Jurkat, Clone E6-1 (cell line): Measurements from ENCODE around the gene PRKCZ. TPM values are rescaled to one million over a fixed set of nuclear protein-coding genes. Genes with fewer than 3 reads are reported as not detected.

Source experiments
- DNase-seq: peaks from one replicate; pipeline ENCODE4 v3.0.0-alpha.2; 2011; ENCODE audit warnings: low read depth, low spot score
- H3K4me3 ChIP-seq: 2 replicates; pipeline ENCODE4 v1.5.1; 2011; ENCODE audit warnings: mild to moderate bottlenecking, low read length, control low read depth, moderate library complexity
- polyA plus RNA-seq: library from polyadenylated mRNA; unstranded; fragments of >200 nt; gene quantifications from one replicate; pipeline ENCODE4 v1.2.1, GENCODE V29; 2012; ENCODE audit warnings: missing spikeins; ENCODE audit not compliant: insufficient read length, insufficient read depth

PRKCZ gene
- not detected for polyA plus RNA-seq

DNA sequence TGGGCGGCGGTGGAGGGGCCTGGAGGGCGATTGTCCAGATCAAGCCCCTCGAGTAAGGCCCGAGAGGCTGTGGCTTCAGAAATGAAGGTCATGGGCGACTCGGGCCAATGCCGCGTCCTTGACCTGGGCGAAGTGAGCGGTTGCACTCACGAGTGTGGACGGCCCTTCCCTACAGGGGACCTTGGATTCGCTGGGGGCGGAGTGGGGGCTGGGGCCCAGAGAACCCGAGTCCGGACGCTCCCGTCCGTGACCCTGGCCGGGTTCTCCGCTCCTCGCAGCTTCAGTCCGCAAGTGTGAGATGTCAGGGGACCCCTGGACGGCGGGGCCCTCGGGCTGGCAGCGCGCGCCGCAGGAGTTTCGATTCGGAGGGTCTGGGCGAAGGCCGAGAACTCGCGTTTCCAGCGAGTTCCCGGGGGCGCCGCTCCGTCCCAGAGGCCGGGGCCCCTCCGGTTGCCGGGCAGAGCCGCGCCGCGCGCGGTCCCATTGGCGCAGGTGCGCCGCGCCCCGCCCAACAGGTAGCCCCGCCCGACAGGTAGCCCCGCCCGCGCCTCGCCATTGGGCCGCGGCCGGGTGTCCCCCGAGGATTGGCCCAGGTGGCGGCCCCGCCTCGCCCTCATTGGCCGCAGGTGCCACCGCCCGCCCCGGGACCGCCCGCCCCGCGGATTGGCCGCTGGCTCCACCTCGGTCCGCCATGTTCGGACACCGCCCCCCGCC is at the start of gene PRKCZ:
PRKCZ (plus strand) TSS at position 694 of the 714 bp plus-strand sequence. CDS start 220 bp downstream, outside the sequence.
- no peak within 1 kb of the TSS for H3K4me3 ChIP-seq
- DNase-seq = no peak

GRCh38 chr1:2000432-2000831 is 49.8 kb upstream of the PRKCZ start:
- no peak overlapping the region for H3K4me3 ChIP-seq
- DNase-seq = no peak

DNA sequence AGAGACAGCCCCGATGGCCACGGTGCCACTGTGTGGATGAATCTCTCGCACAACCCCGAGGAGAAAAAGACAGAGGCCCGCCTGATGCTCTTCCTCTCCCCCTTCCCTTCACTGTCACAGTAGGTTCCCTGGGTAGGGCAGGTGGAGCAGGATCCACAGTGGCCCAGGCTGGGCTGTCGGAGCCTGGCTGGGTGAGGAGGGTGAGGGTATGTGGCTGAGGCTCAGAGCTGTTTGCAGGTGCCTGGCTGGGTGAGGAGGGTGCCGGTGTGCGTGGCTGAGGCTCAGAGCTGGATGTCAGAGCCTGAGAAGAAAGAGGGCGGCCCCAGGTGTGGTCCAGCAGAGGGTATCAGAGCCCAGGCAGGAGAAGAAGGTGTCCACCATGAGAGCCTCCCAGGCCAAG is 49.4 kb upstream of the PRKCZ start:
- no peak for DNase-seq
- no peak overlapping the region for H3K4me3 ChIP-seq

- H3K4me3 ChIP-seq = no peak overlapping the region
- no peak for DNase-seq
These were observed 48.3 kb upstream of the PRKCZ start for GRCh38 chr1:2001773-2002411.

DNA sequence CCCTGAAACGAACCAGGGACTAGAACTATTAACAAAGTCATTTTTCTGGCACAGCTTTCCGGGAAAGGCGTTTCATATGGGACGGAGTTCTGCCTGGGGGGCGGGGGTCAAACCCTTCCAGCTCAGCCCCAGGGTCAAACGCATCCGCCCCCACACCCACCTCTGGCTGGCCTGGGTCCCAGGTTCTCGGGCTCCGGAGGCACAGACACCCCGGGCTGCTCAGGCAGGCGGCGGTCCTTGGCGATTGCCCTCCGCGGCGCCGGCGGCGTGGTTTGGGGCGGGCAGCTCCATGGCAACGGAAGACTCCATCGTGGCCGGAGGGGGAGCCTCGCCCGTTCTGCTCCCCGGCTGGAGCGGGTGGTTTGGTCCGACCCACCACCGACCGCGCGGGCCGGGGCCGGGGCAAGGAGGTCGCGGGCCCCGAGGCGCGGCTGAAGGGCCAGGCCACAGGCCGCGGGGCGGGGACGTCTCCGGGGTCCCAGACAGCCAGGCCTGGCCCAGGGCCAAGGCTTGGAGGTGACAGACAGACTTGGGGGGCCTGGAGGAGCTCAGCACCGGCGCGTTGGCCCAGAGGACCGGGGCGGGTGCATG is 46.6 kb upstream of the PRKCZ start, which contains the start of gene CFAP74:
CFAP74 (minus strand) TSS at position 246 of the 591 bp plus-strand sequence. CDS start 12,830 bp downstream, outside the sequence.
- no peak within 1 kb of the TSS for H3K4me3 ChIP-seq
- no peak for DNase-seq

- DNase-seq = no peak
- no peak overlapping the region for H3K4me3 ChIP-seq
These were observed 45.4 kb upstream of the PRKCZ start for GRCh38 chr1:2004856-2005255.

- no peak for DNase-seq
- H3K4me3 ChIP-seq = no peak overlapping the region
These were observed 40.8 kb upstream of the PRKCZ start for GRCh38 chr1:2009101-2010053.

DNA sequence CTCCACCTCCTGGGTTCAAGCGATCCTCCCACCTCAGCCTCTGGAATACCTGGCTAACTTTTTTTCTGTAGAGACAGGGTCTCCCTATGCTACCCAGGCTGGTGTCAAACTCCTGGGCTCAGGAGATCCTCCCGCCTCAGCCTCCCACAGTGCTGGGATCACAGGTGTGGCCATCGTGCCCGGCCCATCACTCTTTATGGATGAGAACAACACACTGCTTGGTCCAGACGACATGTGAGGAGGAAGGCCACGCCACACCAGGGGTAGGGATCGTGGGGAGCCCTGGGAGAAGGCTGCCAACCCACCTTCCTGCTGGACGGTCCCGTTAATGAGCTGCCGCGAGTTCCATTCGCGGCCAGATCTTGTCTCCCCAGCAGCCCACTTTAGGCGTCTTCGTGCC is 36.0 kb upstream of the PRKCZ start:
- H3K4me3 ChIP-seq = no peak overlapping the region
- DNase-seq = no peak

GRCh38 chr1:2014741-2015735 is 35.2 kb upstream of the PRKCZ start:
- H3K4me3 ChIP-seq = no peak overlapping the region
- DNase-seq = no peak

DNA sequence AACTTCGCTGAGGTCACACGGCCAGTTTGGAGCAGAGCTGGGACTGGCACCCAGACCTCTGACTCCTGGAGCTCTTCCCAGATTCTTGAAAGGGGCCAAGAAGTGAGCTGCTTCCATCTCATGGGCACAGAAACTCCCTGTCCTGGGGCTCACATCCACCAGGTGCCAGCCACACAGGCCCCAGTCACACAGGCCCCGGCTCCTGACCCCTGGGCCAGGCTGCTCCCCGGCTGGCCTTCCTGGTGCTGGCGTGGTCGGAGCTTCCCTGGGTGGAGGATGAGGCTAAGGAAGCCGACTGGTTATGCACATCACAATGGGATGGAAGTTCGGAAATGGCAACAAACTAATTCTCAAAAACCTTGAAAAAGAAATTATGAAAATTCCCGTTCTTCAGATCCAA is 34.1 kb upstream of the PRKCZ start:
- DNase-seq = no peak

DNA sequence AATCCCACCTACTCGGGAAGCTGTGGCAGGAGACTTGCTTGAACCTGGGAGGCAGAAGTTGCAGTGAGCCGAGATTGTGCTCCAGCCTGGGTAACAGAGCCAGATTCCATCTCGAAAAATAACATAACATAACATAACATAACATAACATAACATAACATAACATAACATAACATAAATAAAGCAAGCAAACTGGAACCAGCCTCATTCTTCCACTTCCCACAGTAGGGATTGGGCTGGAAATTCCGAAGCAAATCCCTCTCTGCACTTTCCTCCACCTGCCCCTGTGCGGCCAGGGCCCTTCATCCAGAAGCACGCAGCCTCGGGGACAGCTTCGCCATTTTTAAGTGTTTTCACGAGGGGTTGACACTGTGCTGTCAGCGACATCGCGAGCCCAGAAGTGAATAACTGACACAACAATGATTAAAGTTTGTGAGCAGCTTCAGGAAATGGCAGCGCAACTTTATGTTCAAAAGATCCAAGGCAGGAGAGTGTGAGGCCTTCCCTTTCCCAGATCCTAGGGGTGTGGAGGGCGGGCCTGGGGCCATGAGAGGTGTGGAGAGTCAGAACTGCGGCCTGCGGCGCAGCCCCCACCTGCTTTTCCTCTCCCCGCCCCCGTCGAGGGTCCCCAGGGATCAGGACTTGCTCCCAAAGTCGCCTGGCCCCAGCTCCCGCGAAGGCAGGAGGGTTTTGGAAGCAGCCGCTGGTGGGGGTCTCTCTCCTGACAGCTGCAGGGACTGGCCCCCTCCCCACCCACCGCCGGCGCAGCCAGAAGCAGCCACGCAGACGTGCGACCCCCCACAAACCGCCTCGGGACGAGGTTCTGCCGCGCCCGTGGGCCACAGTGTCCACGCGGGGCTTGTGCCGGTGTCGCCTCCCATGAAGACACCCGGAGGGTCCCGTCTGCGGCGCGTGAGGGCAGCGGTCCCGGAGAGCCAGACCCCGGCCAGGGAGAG is 31.7 kb upstream of the PRKCZ start:
- H3K4me3 ChIP-seq = no peak overlapping the region
- DNase-seq = no peak

More for the DNA sequence above, 34.1 kb upstream of the PRKCZ start:
- no peak overlapping the region for H3K4me3 ChIP-seq

- no peak for DNase-seq
- H3K4me3 ChIP-seq = no peak within 1 kb of the TSS
These were observed 31.1 kb upstream of the PRKCZ start, which contains the start of gene GABRD for GRCh38 chr1:2019172-2019543. Gene GABRD (plus strand): TSS chr1:2019345. CDS start chr1:2019424, 79 bp downstream.

DNA sequence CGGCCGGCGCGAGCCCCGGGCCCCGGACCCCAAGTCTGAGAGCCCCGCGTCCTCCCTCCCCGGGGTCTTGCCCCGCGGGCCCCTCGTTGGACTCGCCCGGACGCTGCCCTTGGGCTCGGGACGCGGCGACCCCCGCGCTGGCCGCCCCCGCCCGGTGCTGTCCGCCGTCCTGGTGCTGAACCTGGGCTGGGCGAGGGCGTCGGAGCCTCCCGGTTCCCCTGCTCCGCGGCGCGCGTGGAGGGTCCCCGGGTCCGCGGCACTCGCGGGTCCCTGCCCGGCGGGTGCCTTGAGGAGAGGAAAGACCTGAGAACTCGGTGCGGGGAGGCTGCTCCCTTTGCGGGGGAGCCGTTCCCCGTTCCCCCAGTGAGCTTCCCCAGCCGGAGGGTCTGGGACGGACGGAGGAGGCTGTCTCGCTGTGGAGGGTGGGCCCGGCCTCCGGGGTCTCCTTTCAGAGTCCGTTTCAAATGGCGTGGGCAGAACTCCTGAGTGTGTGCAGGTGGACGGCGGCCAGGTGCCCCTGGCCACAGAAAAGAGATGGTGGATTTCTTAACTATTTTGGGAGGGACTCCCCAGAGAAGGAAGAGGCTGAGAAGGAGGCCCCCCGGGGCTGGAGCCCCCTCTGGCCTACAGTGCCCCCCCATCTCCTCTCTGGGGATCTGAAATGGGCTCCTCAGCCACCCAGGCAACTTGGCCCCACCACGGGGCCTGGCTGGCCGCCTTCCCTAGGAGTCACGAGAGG is 30.5 kb upstream of the PRKCZ start:
- no peak for DNase-seq
- no peak overlapping the region for H3K4me3 ChIP-seq

DNA sequence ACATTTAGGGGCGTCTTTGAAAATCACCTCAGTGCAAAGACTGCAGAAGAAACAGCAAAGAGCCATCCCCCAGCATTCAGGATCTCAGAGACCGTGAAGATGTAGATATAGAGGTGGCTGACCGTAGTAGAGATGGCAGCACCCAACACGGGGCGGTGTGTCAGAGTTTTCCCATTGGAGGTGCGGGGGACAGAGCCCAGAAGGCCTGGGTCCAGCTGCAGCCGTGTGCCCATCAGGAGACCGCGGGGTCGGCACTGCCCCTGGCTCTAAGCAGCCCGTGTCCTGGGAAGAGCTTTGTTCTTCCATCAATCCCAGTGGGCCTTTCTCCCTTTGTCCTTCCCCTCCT is 29.9 kb upstream of the PRKCZ start:
- no peak for DNase-seq
- no peak overlapping the region for H3K4me3 ChIP-seq

DNA sequence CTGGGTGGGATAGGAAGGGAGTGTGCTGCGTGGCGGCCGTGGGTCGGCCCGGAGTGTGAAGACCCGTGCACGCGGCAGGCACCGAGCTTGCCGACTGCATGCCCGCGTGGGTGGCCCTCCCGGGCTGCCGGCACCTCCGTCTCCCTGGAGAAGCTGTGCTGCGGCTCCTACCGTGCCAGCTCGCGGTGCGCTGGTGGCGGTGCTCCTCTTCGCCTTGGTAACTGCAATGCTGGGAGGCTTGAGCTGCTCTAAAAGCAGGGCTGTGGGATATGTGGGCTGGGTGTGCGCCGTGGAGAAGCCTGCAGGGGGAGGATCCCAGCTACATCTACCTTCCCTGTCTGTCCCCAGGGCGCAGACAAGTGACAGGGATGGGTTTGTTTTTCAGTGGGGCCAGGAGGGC is 28.7 kb upstream of the PRKCZ start:
- DNase-seq = no peak
- no peak overlapping the region for H3K4me3 ChIP-seq

GRCh38 chr1:2022063-2022770 is 28.0 kb upstream of the PRKCZ start:
- no peak for DNase-seq
- no peak overlapping the region for H3K4me3 ChIP-seq
